ENCODE data around the gene GXYLT2. TPM values are rescaled to one million over a fixed set of nuclear protein-coding genes. Genes with fewer than 3 reads are reported as not detected.

GXYLT2 gene
- total RNA-seq, 2 experiments from 2014 or later, result 0.08 TPM; not detected in 1

GRCh38 chr3:72909591-72909990 lies 21.7 kb downstream of the GXYLT2 start:
- Mint-ChIP-seq H3K36me3 (ENCODE audit: low read depth) (no peaks in the 10 kb centered on the region), H3K27ac (no peak overlapping the region), H3K4me1 (ENCODE audit: low read depth) (no peaks in the 10 kb centered on the region), H3K9me3 (no peaks in the 10 kb centered on the region), H3K27me3 (no peaks in the 10 kb centered on the region), H3K4me3 (no peak overlapping the region)
- intact Hi-C loops (cut with DNase I, micrococcal nuclease), result no loop called here
- no peaks in the 10 kb centered on the region for H3K4me1 ChIP-seq (ENCODE audit: insufficient read depth, low read length)
- no peak overlapping the region for H3K4me3 ChIP-seq (ENCODE audit: low read length)
- no peaks in the 10 kb centered on the region for H3K36me3 ChIP-seq (ENCODE audit: insufficient read depth, low read length)
- POLR2A ChIA-PET, result no interaction called here
- no peaks in the 10 kb centered on the region for H3K27me3 ChIP-seq (ENCODE audit: control insufficient read depth in 1 of 2, insufficient read depth in 2 of 2, low read length in 2 of 2)
- TF ChIP-seq CTCF (IDR thresholded peaks at IDR 0.05), result no peak
- no peaks in the 10 kb centered on the region for H3K9me3 ChIP-seq (ENCODE audit: control insufficient read depth in 1 of 2, insufficient read depth in 1 of 2, low read length in 2 of 2)
- ATAC-seq (ENCODE audit: poor library complexity), result no peak
- no peak for DNase-seq
- no peak overlapping the region for H3K27ac ChIP-seq (ENCODE audit: low read depth in 1 of 2, low read length in 2 of 2)
- CTCF ChIA-PET, result no interaction called here

- intact Hi-C loops (cut with DNase I, micrococcal nuclease), result no loop called here
- Histone ChIP-seq H3K4me1 (ENCODE audit: insufficient read depth, low read length) (no peaks in the 10 kb centered on the region), H3K27ac (ENCODE audit: low read depth in 1 of 2, low read length in 2 of 2) (no peak overlapping the region), H3K27me3 (ENCODE audit: control insufficient read depth in 1 of 2, insufficient read depth in 2 of 2, low read length in 2 of 2) (peaks cover 0 to 8% of the 10 kb centered on the region in 2 experiments), H3K36me3 (ENCODE audit: insufficient read depth, low read length) (no peaks in the 10 kb centered on the region), H3K4me3 (ENCODE audit: low read length) (no peak overlapping the region), H3K9me3 (ENCODE audit: control insufficient read depth in 1 of 2, insufficient read depth in 1 of 2, low read length in 2 of 2) (no peaks in the 10 kb centered on the region)
- Mint-ChIP-seq H3K27me3 (no peaks in the 10 kb centered on the region), H3K4me3 (no peak overlapping the region), H3K9me3 (no peaks in the 10 kb centered on the region), H3K27ac (no peak overlapping the region), H3K36me3 (ENCODE audit: low read depth) (no peaks in the 10 kb centered on the region), H3K4me1 (ENCODE audit: low read depth) (no peaks in the 10 kb centered on the region)
- ChIA-PET CTCF (no interaction called here), POLR2A (no interaction called here)
- no peak for TF ChIP-seq CTCF (IDR thresholded peaks at IDR 0.05)
- ATAC-seq (ENCODE audit: poor library complexity) (no peak), DNase-seq (no peak)
Observed at GRCh38 chr3:72912532-72912931, 24.7 kb downstream of the GXYLT2 start.

- Mint-ChIP-seq H3K27me3 (no peaks in the 10 kb centered on the region), H3K4me1 (ENCODE audit: low read depth) (no peaks in the 10 kb centered on the region), H3K4me3 (no peak overlapping the region), H3K36me3 (ENCODE audit: low read depth) (no peaks in the 10 kb centered on the region), H3K9me3 (no peaks in the 10 kb centered on the region), H3K27ac (no peak overlapping the region)
- intact Hi-C loops (cut with DNase I, micrococcal nuclease), result no loop called here
- Histone ChIP-seq H3K27me3 (ENCODE audit: control insufficient read depth in 1 of 2, insufficient read depth in 2 of 2, low read length in 2 of 2) (peaks cover 0 to 8% of the 10 kb centered on the region in 2 experiments), H3K4me3 (ENCODE audit: low read length) (no peak overlapping the region), H3K36me3 (ENCODE audit: insufficient read depth, low read length) (no peaks in the 10 kb centered on the region), H3K4me1 (ENCODE audit: insufficient read depth, low read length) (no peaks in the 10 kb centered on the region), H3K27ac (ENCODE audit: low read depth in 1 of 2, low read length in 2 of 2) (no peak overlapping the region), H3K9me3 (ENCODE audit: control insufficient read depth in 1 of 2, insufficient read depth in 1 of 2, low read length in 2 of 2) (no peaks in the 10 kb centered on the region)
- no peak for ATAC-seq (ENCODE audit: poor library complexity)
- ChIA-PET CTCF (no interaction called here), POLR2A (no interaction called here)
- no peak for DNase-seq
- no peak for TF ChIP-seq CTCF (IDR thresholded peaks at IDR 0.05)
Observed at GRCh38 chr3:72914383-72914782, 26.5 kb downstream of the GXYLT2 start.
